ENCODE results near the gene SLA2.

- TF ChIP-seq GATA3 (IDR thresholded peaks at IDR 0.05; ENCODE audit: low read depth, low read length) (no peak), GATA2 (IDR thresholded peaks at IDR 0.05; ENCODE audit: low read depth, low read length) (no peak)
Observed at GRCh38 chr20:36686944-36687343, 40.9 kb upstream of the SLA2 start.

Data from SH-SY5Y (cell line).